GM12874 (cell line): ENCODE results near the gene TAP2.

Experiments
- CTCF ChIP-seq: IDR thresholded peaks from 2 replicates; pipeline ENCODE4 v1.5.1; 2011; ENCODE audit warnings: low read depth, mild to moderate bottlenecking, control low read depth, low read length, moderate library complexity; ENCODE audit not compliant: insufficient read depth

TAP2 gene

GRCh38 chr6:32858194-32858593 lies 19.7 kb upstream of the TAP2 start:
- no peak for TF ChIP-seq CTCF

- no peak for TF ChIP-seq CTCF
These were observed 18.8 kb upstream of the TAP2 start for GRCh38 chr6:32857156-32857891.

- TF ChIP-seq CTCF: no peak
These were observed 17.1 kb upstream of the TAP2 start for GRCh38 chr6:32855467-32856174.

- TF ChIP-seq CTCF: no peak
These were observed 16.0 kb upstream of the TAP2 start for GRCh38 chr6:32854376-32855178.

- TF ChIP-seq CTCF: peak; percentile 86
These were observed 15.2 kb upstream of the TAP2 start, which contains the start of the genes PSMB9 and TAP1 for GRCh38 chr6:32853541-32854375. Gene PSMB9, plus strand, starts transcription at chr6:32854192. Its CDS starts 38 bp downstream, at chr6:32854230. Gene TAP1, minus strand, starts transcription at chr6:32853704. Its CDS starts 68 bp downstream, at chr6:32853636.

GRCh38 chr6:32852844-32853540 lies 14.5 kb upstream of the TAP2 start:
- TF ChIP-seq CTCF: no peak
